ENCODE measurements around the gene DSCAM.

The DSCAM gene

GRCh38 chr21:40208206-40208947 lies 638.6 kb downstream of the DSCAM start:
- Histone ChIP-seq H3K9ac (ENCODE audit: low read length in 5 of 5) (no peak overlapping the region), H3K36me3 (ENCODE audit: control insufficient read depth in 5 of 5, insufficient read depth in 5 of 5, low read length in 5 of 5) (no peaks in the 10 kb centered on the region), H3K27ac (ENCODE audit: low read depth, low read length) (no peak overlapping the region), H3K4me3 (ENCODE audit: low read depth in 1 of 5, low read length in 5 of 5) (no peak overlapping the region), H3K9me3 (ENCODE audit: control insufficient read depth in 5 of 5, low read length in 5 of 5) (no peaks in the 10 kb centered on the region), H3K4me1 (ENCODE audit: control insufficient read depth in 5 of 5, insufficient read depth in 5 of 5, low read length in 5 of 5) (no peaks in the 10 kb centered on the region), H3K27me3 (ENCODE audit: control insufficient read depth in 5 of 5, insufficient read depth in 4 of 5, low read length in 5 of 5) (peaks cover 0 to 2% (median 0%) of the 10 kb centered on the region in 5 donors)

DNA sequence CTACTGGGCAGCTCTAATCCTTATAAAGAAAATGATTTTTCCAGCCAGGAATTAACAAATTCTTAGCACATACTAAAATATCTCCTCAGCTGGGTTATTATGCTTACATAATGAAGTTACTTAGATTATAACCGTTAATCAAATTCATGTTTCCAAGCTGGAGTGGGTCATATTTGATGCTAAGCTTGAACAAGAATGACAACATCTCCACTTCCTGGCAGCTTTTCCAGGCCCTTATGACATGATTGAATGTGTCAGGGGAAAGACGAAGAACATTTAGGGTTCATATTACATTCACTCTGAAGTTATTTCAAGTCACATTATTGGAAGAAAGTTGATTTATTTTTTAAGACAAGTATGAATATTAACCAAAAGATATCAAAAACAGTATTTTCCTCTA lies 646.0 kb downstream of the DSCAM start:
- no peaks in the 10 kb centered on the region for H3K36me3 ChIP-seq (ENCODE audit: control insufficient read depth in 5 of 5, insufficient read depth in 5 of 5, low read length in 5 of 5)
- no peak overlapping the region for H3K27ac ChIP-seq (ENCODE audit: low read depth, low read length)
- peaks cover 0 to 3% (median 3%) of the 10 kb centered on the region in 5 donors for H3K9me3 ChIP-seq (ENCODE audit: control insufficient read depth in 5 of 5, low read length in 5 of 5)
- peaks cover 0 to 3% (median 0%) of the 10 kb centered on the region in 5 donors for H3K27me3 ChIP-seq (ENCODE audit: control insufficient read depth in 5 of 5, insufficient read depth in 4 of 5, low read length in 5 of 5)
- H3K4me1 ChIP-seq (ENCODE audit: control insufficient read depth in 5 of 5, insufficient read depth in 5 of 5, low read length in 5 of 5), result no peaks in the 10 kb centered on the region
- no peak overlapping the region for H3K4me3 ChIP-seq (ENCODE audit: low read depth in 1 of 5, low read length in 5 of 5)
- no peak overlapping the region for H3K9ac ChIP-seq (ENCODE audit: low read length in 5 of 5)

GRCh38 chr21:40200126-40200525 lies 646.8 kb downstream of the DSCAM start:
- H3K27ac ChIP-seq (ENCODE audit: low read depth, low read length), result no peak overlapping the region
- H3K4me3 ChIP-seq (ENCODE audit: low read depth in 1 of 5, low read length in 5 of 5), result no peak overlapping the region
- H3K27me3 ChIP-seq (ENCODE audit: control insufficient read depth in 5 of 5, insufficient read depth in 4 of 5, low read length in 5 of 5), result peaks cover 0 to 3% (median 0%) of the 10 kb centered on the region in 5 donors
- H3K9me3 ChIP-seq (ENCODE audit: control insufficient read depth in 5 of 5, low read length in 5 of 5), result peaks cover 0 to 3% (median 3%) of the 10 kb centered on the region in 5 donors
- no peak overlapping the region for H3K9ac ChIP-seq (ENCODE audit: low read length in 5 of 5)
- no peaks in the 10 kb centered on the region for H3K4me1 ChIP-seq (ENCODE audit: control insufficient read depth in 5 of 5, insufficient read depth in 5 of 5, low read length in 5 of 5)
- no peaks in the 10 kb centered on the region for H3K36me3 ChIP-seq (ENCODE audit: control insufficient read depth in 5 of 5, insufficient read depth in 5 of 5, low read length in 5 of 5)

- Histone ChIP-seq H3K27me3 (ENCODE audit: control insufficient read depth in 5 of 5, insufficient read depth in 4 of 5, low read length in 5 of 5) (no peaks in the 10 kb centered on the region), H3K4me1 (ENCODE audit: control insufficient read depth in 5 of 5, insufficient read depth in 5 of 5, low read length in 5 of 5) (no peaks in the 10 kb centered on the region), H3K36me3 (ENCODE audit: control insufficient read depth in 5 of 5, insufficient read depth in 5 of 5, low read length in 5 of 5) (no peaks in the 10 kb centered on the region), H3K4me3 (ENCODE audit: low read depth in 1 of 5, low read length in 5 of 5) (no peak overlapping the region), H3K27ac (ENCODE audit: low read depth, low read length) (no peak overlapping the region), H3K9ac (ENCODE audit: low read length in 5 of 5) (no peak overlapping the region), H3K9me3 (ENCODE audit: control insufficient read depth in 5 of 5, low read length in 5 of 5) (peaks cover 0 to 3% (median 3%) of the 10 kb centered on the region in 5 donors)
Measured at GRCh38 chr21:40194185-40194980, 652.6 kb downstream of the DSCAM start.

GRCh38 chr21:40191616-40192015 lies 655.3 kb downstream of the DSCAM start:
- H3K4me1 ChIP-seq (ENCODE audit: control insufficient read depth in 5 of 5, insufficient read depth in 5 of 5, low read length in 5 of 5), result no peaks in the 10 kb centered on the region
- H3K9ac ChIP-seq (ENCODE audit: low read length in 5 of 5), result no peak overlapping the region
- no peak overlapping the region for H3K27ac ChIP-seq (ENCODE audit: low read depth, low read length)
- peaks cover 0 to 5% (median 3%) of the 10 kb centered on the region in 5 donors for H3K27me3 ChIP-seq (ENCODE audit: control insufficient read depth in 5 of 5, insufficient read depth in 4 of 5, low read length in 5 of 5)
- H3K9me3 ChIP-seq (ENCODE audit: control insufficient read depth in 5 of 5, low read length in 5 of 5), result peaks cover 0 to 3% (median 0%) of the 10 kb centered on the region in 5 donors
- H3K4me3 ChIP-seq (ENCODE audit: low read depth in 1 of 5, low read length in 5 of 5), result no peak overlapping the region
- no peaks in the 10 kb centered on the region for H3K36me3 ChIP-seq (ENCODE audit: control insufficient read depth in 5 of 5, insufficient read depth in 5 of 5, low read length in 5 of 5)

DNA sequence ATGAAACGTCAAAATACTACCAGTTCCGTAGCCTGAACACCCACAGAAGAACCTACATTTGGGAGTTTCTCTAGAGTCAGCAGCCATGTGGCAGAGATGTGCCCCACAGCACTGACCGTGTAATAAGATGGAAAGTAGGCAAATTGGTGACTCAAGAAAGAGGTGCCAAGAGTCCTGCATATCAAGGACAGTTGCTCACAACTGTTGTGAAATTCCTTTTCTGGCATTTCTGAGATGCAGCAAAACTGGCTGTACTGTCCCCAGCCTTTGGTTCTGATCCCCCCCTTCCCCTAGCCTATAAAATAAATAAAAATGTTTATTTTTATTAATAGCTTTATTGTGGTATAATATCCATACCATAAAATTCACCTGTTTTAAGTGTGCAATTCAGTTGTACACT lies 655.8 kb downstream of the DSCAM start:
- no peak overlapping the region for H3K4me3 ChIP-seq (ENCODE audit: low read depth in 1 of 5, low read length in 5 of 5)
- H3K9ac ChIP-seq (ENCODE audit: low read length in 5 of 5), result no peak overlapping the region
- H3K27me3 ChIP-seq (ENCODE audit: control insufficient read depth in 5 of 5, insufficient read depth in 4 of 5, low read length in 5 of 5), result peaks cover 0 to 5% (median 3%) of the 10 kb centered on the region in 5 donors
- peaks cover 0 to 3% (median 0%) of the 10 kb centered on the region in 5 donors for H3K9me3 ChIP-seq (ENCODE audit: control insufficient read depth in 5 of 5, low read length in 5 of 5)
- no peak overlapping the region for H3K27ac ChIP-seq (ENCODE audit: low read depth, low read length)
- no peaks in the 10 kb centered on the region for H3K36me3 ChIP-seq (ENCODE audit: control insufficient read depth in 5 of 5, insufficient read depth in 5 of 5, low read length in 5 of 5)
- H3K4me1 ChIP-seq (ENCODE audit: control insufficient read depth in 5 of 5, insufficient read depth in 5 of 5, low read length in 5 of 5), result no peaks in the 10 kb centered on the region

DNA sequence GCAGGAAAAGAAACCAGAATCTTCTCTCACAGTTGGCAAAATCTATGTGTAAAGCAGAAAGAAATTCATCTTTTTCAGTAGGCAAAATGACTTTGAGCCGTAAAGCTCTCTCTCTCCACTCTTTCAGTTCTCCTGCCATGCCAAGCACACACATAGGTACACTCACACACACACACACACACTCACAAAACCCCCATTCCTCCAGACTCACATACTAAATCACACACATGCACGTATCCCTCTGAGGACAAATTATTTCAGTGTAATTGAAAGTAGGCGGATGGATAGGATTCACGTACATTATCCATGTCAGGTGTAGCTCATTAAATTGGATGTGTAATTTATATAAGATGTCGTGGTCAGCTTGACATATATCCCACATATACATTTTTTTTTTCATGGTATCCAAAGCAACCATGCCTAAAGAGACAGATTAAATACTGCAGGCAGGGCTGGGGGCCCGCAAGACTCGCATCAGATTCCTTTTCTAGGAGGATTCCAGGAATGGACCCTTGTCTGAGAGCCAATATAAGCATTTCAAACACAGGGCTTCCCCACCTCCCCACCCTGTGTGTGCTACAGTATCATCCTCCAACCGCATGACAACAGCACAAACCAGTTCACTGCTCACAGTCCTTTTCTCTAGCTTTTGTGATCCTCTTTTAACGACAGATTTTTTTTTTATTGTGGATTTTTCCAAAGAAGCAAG lies 658.9 kb downstream of the DSCAM start:
- H3K27ac ChIP-seq (ENCODE audit: low read depth, low read length), result no peak overlapping the region
- H3K4me3 ChIP-seq (ENCODE audit: low read depth in 1 of 5, low read length in 5 of 5), result no peak overlapping the region

GRCh38 chr21:40187244-40187643 lies 659.7 kb downstream of the DSCAM start:
- H3K9ac ChIP-seq (ENCODE audit: low read length in 5 of 5), result no peak overlapping the region
- peaks cover 0 to 3% (median 2%) of the 10 kb centered on the region in 5 donors for H3K9me3 ChIP-seq (ENCODE audit: control insufficient read depth in 5 of 5, low read length in 5 of 5)
- no peak overlapping the region for H3K27ac ChIP-seq (ENCODE audit: low read depth, low read length)
- H3K36me3 ChIP-seq (ENCODE audit: control insufficient read depth in 5 of 5, insufficient read depth in 5 of 5, low read length in 5 of 5), result no peaks in the 10 kb centered on the region
- no peaks in the 10 kb centered on the region for H3K4me1 ChIP-seq (ENCODE audit: control insufficient read depth in 5 of 5, insufficient read depth in 5 of 5, low read length in 5 of 5)
- no peak overlapping the region for H3K4me3 ChIP-seq (ENCODE audit: low read depth in 1 of 5, low read length in 5 of 5)
- peaks cover 0 to 9% (median 5%) of the 10 kb centered on the region in 5 donors for H3K27me3 ChIP-seq (ENCODE audit: control insufficient read depth in 5 of 5, insufficient read depth in 4 of 5, low read length in 5 of 5)

More for the DNA sequence above, 658.9 kb downstream of the DSCAM start:
- Histone ChIP-seq H3K9ac (ENCODE audit: low read length in 5 of 5) (no peak overlapping the region), H3K4me1 (ENCODE audit: control insufficient read depth in 5 of 5, insufficient read depth in 5 of 5, low read length in 5 of 5) (no peaks in the 10 kb centered on the region), H3K27me3 (ENCODE audit: control insufficient read depth in 5 of 5, insufficient read depth in 4 of 5, low read length in 5 of 5) (peaks cover 0 to 9% (median 5%) of the 10 kb centered on the region in 5 donors), H3K36me3 (ENCODE audit: control insufficient read depth in 5 of 5, insufficient read depth in 5 of 5, low read length in 5 of 5) (no peaks in the 10 kb centered on the region), H3K9me3 (ENCODE audit: control insufficient read depth in 5 of 5, low read length in 5 of 5) (peaks cover 0 to 3% (median 2%) of the 10 kb centered on the region in 5 donors)

GRCh38 chr21:40186045-40186444 lies 660.9 kb downstream of the DSCAM start:
- peaks cover 0 to 9% (median 5%) of the 10 kb centered on the region in 5 donors for H3K27me3 ChIP-seq (ENCODE audit: control insufficient read depth in 5 of 5, insufficient read depth in 4 of 5, low read length in 5 of 5)
- H3K9me3 ChIP-seq (ENCODE audit: control insufficient read depth in 5 of 5, low read length in 5 of 5), result peaks cover 0 to 6% (median 0%) of the 10 kb centered on the region in 5 donors
- H3K4me1 ChIP-seq (ENCODE audit: control insufficient read depth in 5 of 5, insufficient read depth in 5 of 5, low read length in 5 of 5), result no peaks in the 10 kb centered on the region
- no peak overlapping the region for H3K9ac ChIP-seq (ENCODE audit: low read length in 5 of 5)
- H3K27ac ChIP-seq (ENCODE audit: low read depth, low read length), result no peak overlapping the region
- no peaks in the 10 kb centered on the region for H3K36me3 ChIP-seq (ENCODE audit: control insufficient read depth in 5 of 5, insufficient read depth in 5 of 5, low read length in 5 of 5)
- no peak overlapping the region for H3K4me3 ChIP-seq (ENCODE audit: low read depth in 1 of 5, low read length in 5 of 5)

All from subcutaneous abdominal adipose tissue (tissue), 5 donors.